HepG2 (cell line): ENCODE data around the gene BRIP1. TPM values are rescaled to one million over a fixed set of nuclear protein-coding genes. Genes with fewer than 3 reads are reported as not detected.

ENCODE experiments used
- ATAC-seq: fragments of 200-7000 bp; cut with Tn5 transposase; 3 replicates; pipeline ENCODE4 v1.9.1; 2020; ENCODE audit warnings: mild to moderate bottlenecking, moderate library complexity
- BruUV-seq: library from RNA; stranded (reverse); fragments of 400-500 nt; replicated peaks from 2 replicates; lab custom pipeline; 2021; lab: Mats Ljungman, UMichigan
- CTCF ChIA-PET: fragments of 300-600 bp; formaldehyde crosslinking; extraction: SDS; loops from one replicate; lab custom pipeline; 2021; ENCODE audit warnings: low total read pairs, inconsistent platforms, low intra/inter-chr PET ratio; lab: Yijun Ruan, JAX
- POLR2A ChIA-PET: fragments of 350-600 bp; sonication (Branson Sonifier 250); formaldehyde crosslinking; loops from one replicate; lab custom pipeline; 2020; ENCODE audit warnings: antibody characterized with exemption, inconsistent platforms; lab: Yijun Ruan, JAX
- DNase-seq: peaks from one replicate; pipeline ENCODE4 v3.0.0-alpha.2; 2015; ENCODE audit warnings: low spot score
- FAIRE-seq: peaks from 3 replicates; lab custom pipeline; 2011; peaks lifted over from hg19 to GRCh38; lab: Jason Lieb, UNC
- H2AFZ ChIP-seq: one replicate; pipeline ENCODE4 v1.6.1; 2011; ENCODE audit warnings: low read length, inconsistent platforms
- H3K27ac ChIP-seq: fragments of 300-600 bp; 3 replicates; pipeline ENCODE4 v1.8.0; 2011; ENCODE audit warnings: mixed run types, mild to moderate bottlenecking, mixed read lengths, low read length, inconsistent platforms; ENCODE audit not compliant: insufficient read depth; ENCODE audit errors: extremely low read length
- H3K27me3 ChIP-seq, 2 experiments: fragments of 200-600 bp in 1 of 2; 2 replicates in 1 of 2; 3 replicates in 1 of 2; pipeline versions ENCODE4 v1.6.0 to v1.8.0; 2011; ENCODE audit warnings: low read length in 2 of 2, mild to moderate bottlenecking in 2 of 2, moderate library complexity in 2 of 2, inconsistent platforms in 1 of 2; ENCODE audit not compliant: insufficient read depth in 2 of 2, control insufficient read depth in 1 of 2
- H3K36me3 ChIP-seq, 2 experiments: fragments of 200-600 bp in 1 of 2; replicated peaks in 1 of 2; 2 replicates in 1 of 2; 3 replicates in 1 of 2; pipeline versions ENCODE4 v1.5.1 to v1.8.0; 2011; ENCODE audit warnings: low read length in 2 of 2, inconsistent platforms in 1 of 2; ENCODE audit not compliant: insufficient read depth in 2 of 2, control insufficient read depth in 1 of 2
- H3K4me1 ChIP-seq: 2 replicates; pipeline ENCODE4 v1.5.1; 2012; ENCODE audit warnings: low read length, inconsistent platforms; ENCODE audit not compliant: insufficient read depth
- H3K4me2 ChIP-seq: 2 replicates; pipeline ENCODE4 v1.6.0; 2011; ENCODE audit warnings: low read depth, low read length, inconsistent platforms
- H3K4me3 ChIP-seq, 3 experiments: fragments of 200-600 bp in 1 of 3; sonication (generic), shearing (Covaris generic) in 1 of 3; replicated peaks in 1 of 3; 2 replicates each; pipeline ENCODE4 v1.5.1; 2011 to 2016; ENCODE audit warnings: low read length in 3 of 3, inconsistent platforms in 2 of 3, low read depth in 2 of 3, mild to moderate bottlenecking in 2 of 3, control low read depth in 1 of 3, mixed read lengths in 1 of 3; ENCODE audit not compliant: insufficient read depth in 1 of 3
- H3K79me2 ChIP-seq: one replicate; pipeline ENCODE4 v1.6.1; 2011; ENCODE audit warnings: low read length, inconsistent platforms; ENCODE audit not compliant: insufficient read depth
- H3K9ac ChIP-seq: 2 replicates; pipeline ENCODE4 v1.6.0; 2011; ENCODE audit warnings: mild to moderate bottlenecking, low read depth, low read length, inconsistent platforms; ENCODE audit not compliant: insufficient read depth
- H3K9me3 ChIP-seq: 2 replicates; pipeline ENCODE4 v1.5.1; 2012; ENCODE audit warnings: mild to moderate bottlenecking, low read length
- H4K20me1 ChIP-seq: 2 replicates; pipeline ENCODE4 v1.6.0; 2011; ENCODE audit warnings: inconsistent platforms, mild to moderate bottlenecking, low read length, moderate library complexity; ENCODE audit not compliant: insufficient read depth
- BHLHE40 ChIP-seq: IDR thresholded peaks from 2 replicates; pipeline ENCODE4 v1.6.1; 2011; ENCODE audit warnings: low read length, improper control_type of control experiment
- GLI4 ChIP-seq: sonication (generic); formaldehyde crosslinking; IDR thresholded peaks from 2 replicates; pipeline ENCODE4 v1.5.1; 2020; ENCODE audit warnings: missing genetic modification reagents, mild to moderate bottlenecking, moderate library complexity, borderline replicate concordance
- HNRNPL ChIP-seq: fragments of 200-400 bp; formaldehyde crosslinking; IDR thresholded peaks from 2 replicates; pipeline ENCODE4 v1.6.1; 2017; ENCODE audit warnings: mild to moderate bottlenecking, low read depth, low read length
- HOXA7 ChIP-seq: sonication (generic); formaldehyde crosslinking; IDR thresholded peaks from 2 replicates; pipeline ENCODE4 v1.8.1; 2022; ENCODE audit warnings: mild to moderate bottlenecking, missing genetic modification reagents, moderate library complexity
- MAFF ChIP-seq: IDR thresholded peaks from 2 replicates; pipeline ENCODE4 v1.6.1; 2011; ENCODE audit warnings: low read depth, low read length, improper control_type of control experiment
- MAFK ChIP-seq, 2 experiments: IDR thresholded peaks in 1 of 2; conservative IDR thresholded peaks in 1 of 2; 2 replicates each; pipeline ENCODE4 v1.6.1; 2011; ENCODE audit warnings: improper control_type of control experiment in 2 of 2, low read length in 2 of 2
- RNF219 ChIP-seq: sonication (generic); formaldehyde crosslinking; IDR thresholded peaks from 2 replicates; pipeline ENCODE4 v1.5.0; 2020; ENCODE audit warnings: mild to moderate bottlenecking, missing genetic modification reagents
- SPEN ChIP-seq: sonication (generic); formaldehyde crosslinking; IDR thresholded peaks from 2 replicates; pipeline ENCODE4 v1.5.1; 2020; ENCODE audit warnings: low read depth, mild to moderate bottlenecking, missing genetic modification reagents
- ZBED4 ChIP-seq: sonication (generic); formaldehyde crosslinking; IDR thresholded peaks from 2 replicates; pipeline ENCODE4 v1.4.0; 2020; ENCODE audit warnings: missing genetic modification reagents, borderline replicate concordance
- ZNF17 ChIP-seq: sonication (generic); formaldehyde crosslinking; IDR thresholded peaks from 2 replicates; pipeline ENCODE4 v1.5.0; 2020; ENCODE audit warnings: mild to moderate bottlenecking, missing genetic modification reagents
- ZNF232 ChIP-seq: sonication (generic); formaldehyde crosslinking; IDR thresholded peaks from 2 replicates; pipeline ENCODE4 v1.4.0; 2020; ENCODE audit warnings: missing genetic modification reagents, borderline replicate concordance
- ZNF34 ChIP-seq: sonication (generic); formaldehyde crosslinking; IDR thresholded peaks from 2 replicates; pipeline ENCODE4 v1.4.0; 2020; ENCODE audit warnings: mild to moderate bottlenecking, missing genetic modification reagents, borderline replicate concordance
- ZNF451 ChIP-seq: sonication (generic); formaldehyde crosslinking; IDR thresholded peaks from 2 replicates; pipeline ENCODE4 v1.5.0; 2020; ENCODE audit warnings: mild to moderate bottlenecking, missing genetic modification reagents
- WGBS: methylation state at CpG from one replicate; pipeline ENCODE4 v1.1.6; 2017; ENCODE audit warnings: low lambda C conversion rate; 5-methylcytosine and 5-hydroxymethylcytosine counted together
- in situ Hi-C: cut with HindIII; loops from 2 replicates; pipeline ENCODE4 v1.10.0; 2017; ENCODE audit warnings: low pct_unique_long_range_greater_than_20kb; ENCODE audit not compliant: extremely low pct_ligation_motif_present
- intact Hi-C: fragments of 100-400 bp; cut with micrococcal nuclease; formaldehyde crosslinking; loops from one replicate; pipeline ENCODE4 v1.10.0; 2022; ENCODE audit not compliant: unreplicated experiment
- polyA plus RNA-seq, 8 experiments: library from polyadenylated mRNA; depleted of rRNA in 3 of 8; stranded (reverse) in 7 of 8; unstranded in 1 of 8; fragments of >200 nt; fragmentation: Illumina TruSeq in 4 of 8; extraction: Trizol in 4 of 8; gene quantifications; 2 replicates each; pipeline versions ENCODE4 v1.2.1 to v1.2.3, GENCODE V29; 2011 to 2016; ENCODE audit warnings: low read depth in 4 of 8, missing spikeins in 1 of 8, mixed read lengths in 1 of 8; ENCODE audit not compliant: insufficient read depth in 1 of 8
- total RNA-seq, 5 experiments: library from RNA; depleted of rRNA; stranded (reverse); fragments of >200 nt; fragmentation: Illumina TruSeq; extraction: Trizol; gene quantifications; 2 replicates each; pipeline ENCODE4 v1.2.3, GENCODE V29; 2016; ENCODE audit warnings: low read depth in 1 of 5
- TF ChIP-seq, protein P1 (sequence below): fragments of 450-650 bp; IDR thresholded peaks from 2 replicates; pipeline ENCODE4 v1.6.1; 2017
- TF ChIP-seq, protein P2 (sequence below): sonication (generic); formaldehyde crosslinking; IDR thresholded peaks from 2 replicates; pipeline ENCODE4 v1.4.0; 2020; ENCODE audit warnings: missing genetic modification reagents

The BRIP1 gene
- total and polyA plus RNA-seq, 2 of the 13 experiments (the other 11 are each of a cell fraction or from before 2014, with no cell fraction given) = 3.8 to 27.7 TPM

DNA sequence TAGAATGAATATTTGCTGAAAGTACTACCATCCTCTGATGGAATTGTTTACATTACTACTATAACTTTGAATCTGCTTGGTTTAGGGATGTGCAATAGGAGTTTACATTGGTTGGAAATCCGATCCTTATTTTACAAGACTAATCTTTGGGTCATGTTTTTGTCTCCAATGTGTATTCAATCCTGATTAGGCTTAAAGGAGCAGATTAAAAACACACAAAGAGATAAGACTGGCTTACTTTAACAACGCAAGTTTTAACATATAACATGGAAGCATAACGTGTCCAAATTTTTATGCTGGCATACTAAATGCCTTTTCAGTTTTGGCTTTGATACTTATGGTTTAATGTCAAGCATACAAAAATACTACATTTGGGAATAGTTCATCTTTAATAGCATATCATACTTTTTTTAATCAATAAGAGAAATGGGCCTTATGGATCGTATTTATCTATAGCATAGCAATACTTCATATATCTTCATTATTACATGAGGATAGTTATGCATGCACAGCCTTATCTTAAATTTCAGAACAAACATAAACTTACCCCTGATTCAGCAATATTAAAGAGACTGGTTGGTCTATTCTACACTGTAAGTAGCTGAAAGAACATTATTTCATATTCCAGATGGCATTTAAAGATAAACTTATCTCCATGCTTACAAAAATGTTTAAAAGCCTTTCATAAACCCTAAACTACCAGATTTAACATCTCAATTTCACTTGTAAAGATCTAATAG, 202.4 kb downstream of the BRIP1 start:
- no peaks in the 10 kb centered on the region for H4K20me1 ChIP-seq
- WGBS = 32% methylated on average over 4 of the region's 4 CpGs
- H3K4me3 ChIP-seq = no peak overlapping the region
- TF ChIP-seq ZNF34 (CRISPR knock-in tag) = no peak
- no peak for TF ChIP-seq HNRNPL
- no peak for TF ChIP-seq ZNF232 (CRISPR knock-in tag)
- no peak for TF ChIP-seq ZBED4
- TF ChIP-seq RNF219 = no peak
- TF ChIP-seq HOXA7 = no peak
- TF ChIP-seq, protein P1, sequence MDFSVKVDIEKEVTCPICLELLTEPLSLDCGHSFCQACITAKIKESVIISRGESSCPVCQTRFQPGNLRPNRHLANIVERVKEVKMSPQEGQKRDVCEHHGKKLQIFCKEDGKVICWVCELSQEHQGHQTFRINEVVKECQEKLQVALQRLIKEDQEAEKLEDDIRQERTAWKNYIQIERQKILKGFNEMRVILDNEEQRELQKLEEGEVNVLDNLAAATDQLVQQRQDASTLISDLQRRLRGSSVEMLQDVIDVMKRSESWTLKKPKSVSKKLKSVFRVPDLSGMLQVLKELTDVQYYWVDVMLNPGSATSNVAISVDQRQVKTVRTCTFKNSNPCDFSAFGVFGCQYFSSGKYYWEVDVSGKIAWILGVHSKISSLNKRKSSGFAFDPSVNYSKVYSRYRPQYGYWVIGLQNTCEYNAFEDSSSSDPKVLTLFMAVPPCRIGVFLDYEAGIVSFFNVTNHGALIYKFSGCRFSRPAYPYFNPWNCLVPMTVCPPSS = no peak
- no peak for TF ChIP-seq ZNF451 (CRISPR knock-in tag)
- no peak for TF ChIP-seq ZNF17 (CRISPR knock-in tag)
- TF ChIP-seq GLI4 (CRISPR knock-in tag) = no peak
- TF ChIP-seq MAFF = peak; percentile 75
- peak; percentile 57 to 84; a peak in 3 of 4 replicates for TF ChIP-seq MAFK (conservative IDR thresholded peaks at IDR 0.05 in 1 of 2, IDR thresholded peaks at IDR 0.05 in 1 of 2; ENCODE audit: low read length in 2 of 2)
- TF ChIP-seq SPEN (CRISPR knock-in tag) = no peak
- TF ChIP-seq BHLHE40 = no peak
- TF ChIP-seq, protein P2, sequence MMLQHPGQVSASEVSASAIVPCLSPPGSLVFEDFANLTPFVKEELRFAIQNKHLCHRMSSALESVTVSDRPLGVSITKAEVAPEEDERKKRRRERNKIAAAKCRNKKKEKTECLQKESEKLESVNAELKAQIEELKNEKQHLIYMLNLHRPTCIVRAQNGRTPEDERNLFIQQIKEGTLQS (CRISPR knock-in tag) = no peak
- TF ChIP-seq, all 625 proteins: peak for 2
- H3K79me2 ChIP-seq = no peaks in the 10 kb centered on the region
- in situ Hi-C loops = no loop called here
- H2AFZ ChIP-seq = no peak overlapping the region
- H3K27me3 ChIP-seq = no peaks in the 10 kb centered on the region; a peak in 1 of 5 replicates
- no peak overlapping the region for H3K9ac ChIP-seq
- H3K9me3 ChIP-seq = no peaks in the 10 kb centered on the region
- H3K36me3 ChIP-seq = no peaks in the 10 kb centered on the region
- H3K27ac ChIP-seq = no peak overlapping the region
- H3K4me2 ChIP-seq = no peak overlapping the region
- CTCF ChIA-PET = no interaction called here
- intact Hi-C loops = no loop called here
- no peaks in the 10 kb centered on the region for H3K4me1 ChIP-seq
- DNase-seq = no peak
- FAIRE-seq = no peak
- no TSS peak for BruUV-seq
- no peak for ATAC-seq
- POLR2A ChIA-PET = no interaction called here
